Endothelial cell of umbilical vein (primary cell): Measurements from ENCODE around the gene NF2. TPM values are rescaled to one million over a fixed set of nuclear protein-coding genes. Genes with fewer than 3 reads are reported as not detected.

ENCODE experiments used
- BruUV-seq: library from RNA; stranded (reverse); fragments of 400-500 nt; replicated peaks from 2 replicates; lab custom pipeline; 2021; lab: Mats Ljungman, UMichigan
- CTCF ChIA-PET: fragments of 300-600, 350-600 bp; sonication (Branson Sonifier 250); formaldehyde crosslinking; loops from one replicate; lab custom pipeline; 2021; ENCODE audit warnings: antibody characterized with exemption, inconsistent platforms; lab: Charles Lee
- POLR2A ChIA-PET: fragments of 300-600, 350-600 bp; sonication (Branson Sonifier 250); formaldehyde crosslinking; loops from one replicate; lab custom pipeline; 2021; ENCODE audit warnings: antibody characterized with exemption, inconsistent platforms; lab: Charles Lee
- DNase-seq: peaks from one replicate; pipeline ENCODE4 v3.0.0-alpha.2; 2011; ENCODE audit warnings: low read depth, low spot score
- FAIRE-seq: peaks from 2 replicates; lab custom pipeline; 2011; peaks lifted over from hg19 to GRCh38; lab: Jason Lieb, UNC
- H2AFZ ChIP-seq: 2 replicates; pipeline ENCODE4 v1.6.0; 2012; ENCODE audit warnings: low read depth, low read length, control low read depth, inconsistent platforms
- H3K27ac ChIP-seq: 2 replicates; pipeline ENCODE4 v1.5.1; 2011; ENCODE audit warnings: low read depth, mild to moderate bottlenecking, control low read depth, low read length, moderate library complexity; ENCODE audit not compliant: insufficient read depth
- H3K27me3 ChIP-seq, 2 experiments: 2 replicates each; pipeline versions ENCODE4 v1.6.0 to v1.6.1; 2011; ENCODE audit warnings: low read length in 2 of 2, mixed read lengths in 1 of 2; ENCODE audit not compliant: control insufficient read depth in 2 of 2, insufficient read depth in 2 of 2
- H3K36me3 ChIP-seq, 2 experiments: 2 replicates in 1 of 2; 3 replicates in 1 of 2; pipeline ENCODE4 v1.5.1; 2011; ENCODE audit warnings: low read length in 2 of 2, mild to moderate bottlenecking in 1 of 2, moderate library complexity in 1 of 2; ENCODE audit not compliant: control insufficient read depth in 2 of 2, insufficient read depth in 2 of 2; ENCODE audit errors: extremely low read depth in 1 of 2
- H3K4me1 ChIP-seq: 3 replicates; pipeline ENCODE4 v1.5.1; 2011; ENCODE audit warnings: mild to moderate bottlenecking, low read length; ENCODE audit not compliant: control insufficient read depth, insufficient read depth; ENCODE audit errors: extremely low read depth
- H3K4me2 ChIP-seq: 2 replicates; pipeline ENCODE4 v1.6.1; 2011; ENCODE audit warnings: low read length, control low read depth, mixed read lengths; ENCODE audit not compliant: insufficient read depth
- H3K4me3 ChIP-seq, 3 experiments: fragments of 200-600 bp in 1 of 3; sonication (generic), shearing (Covaris generic) in 1 of 3; replicated peaks in 1 of 3; 2 replicates each; pipeline ENCODE4 v1.5.1; 2011 to 2016; ENCODE audit warnings: control low read depth in 3 of 3, low read length in 3 of 3, mild to moderate bottlenecking in 2 of 3, inconsistent platforms in 1 of 3, low read depth in 1 of 3, moderate library complexity in 1 of 3; ENCODE audit not compliant: insufficient read depth in 1 of 3
- H3K79me2 ChIP-seq: 2 replicates; pipeline ENCODE4 v1.6.0; 2012; ENCODE audit warnings: low read length, inconsistent platforms; ENCODE audit not compliant: control insufficient read depth, insufficient read depth
- H3K9ac ChIP-seq: replicated peaks from 2 replicates; pipeline ENCODE3; 2011; ENCODE audit warnings: low read length, control low read depth; ENCODE audit not compliant: insufficient read depth; ENCODE audit errors: extremely low read depth
- H3K9me1 ChIP-seq: replicated peaks from 3 replicates; pipeline ENCODE4 v1.6.0; 2011; ENCODE audit warnings: mild to moderate bottlenecking, low read length; ENCODE audit not compliant: control insufficient read depth, insufficient read depth; ENCODE audit errors: extremely low read depth
- H3K9me3 ChIP-seq: replicated peaks from 2 replicates; pipeline ENCODE4 v1.5.1; 2012; ENCODE audit warnings: low read length, inconsistent platforms; ENCODE audit not compliant: control insufficient read depth, insufficient read depth
- H4K20me1 ChIP-seq: replicated peaks from 2 replicates; pipeline ENCODE3; 2011; ENCODE audit warnings: mild to moderate bottlenecking, low read length; ENCODE audit not compliant: control insufficient read depth, insufficient read depth; ENCODE audit errors: extremely low read depth
- CTCF ChIP-seq, 2 donors: IDR thresholded peaks; 1 replicate in 1 of 2; 2 replicates in 1 of 2; pipeline ENCODE4 v1.5.1; 2011; ENCODE audit warnings: low read length in 2 of 2, mild to moderate bottlenecking in 2 of 2, moderate library complexity in 2 of 2, control low read depth in 1 of 2, inconsistent platforms in 1 of 2, low read depth in 1 of 2; ENCODE audit not compliant: insufficient read depth in 1 of 2; ENCODE audit errors: extremely low read depth in 1 of 2
- EZH2 ChIP-seq: IDR thresholded peaks from 2 replicates; pipeline ENCODE4 v1.6.1; 2012; ENCODE audit warnings: borderline replicate concordance, low read depth, mild to moderate bottlenecking, moderate library complexity, low read length, inconsistent platforms; ENCODE audit not compliant: severe bottlenecking
- FOS ChIP-seq: IDR thresholded peaks from 2 replicates; pipeline ENCODE4 v1.6.1; 2011; ENCODE audit warnings: mild to moderate bottlenecking, low read length, moderate library complexity, borderline replicate concordance; ENCODE audit not compliant: insufficient read depth
- GATA2 ChIP-seq: IDR thresholded peaks from 2 replicates; pipeline ENCODE4 v1.7.0; 2011; ENCODE audit warnings: low read depth, mild to moderate bottlenecking, moderate library complexity, mixed read lengths, low read length; ENCODE audit not compliant: insufficient read length, insufficient read depth
- JUN ChIP-seq: IDR thresholded peaks from 2 replicates; pipeline ENCODE4 v1.6.1; 2011; ENCODE audit warnings: borderline replicate concordance, low read depth; ENCODE audit not compliant: insufficient read length, insufficient read depth
- MAX ChIP-seq: IDR thresholded peaks from 2 replicates; pipeline ENCODE4 v1.6.1; 2011; ENCODE audit not compliant: insufficient read depth, insufficient read length
- MYC ChIP-seq: IDR thresholded peaks from one replicate; pipeline ENCODE4 v1.6.1; 2011; ENCODE audit warnings: mild to moderate bottlenecking, low read depth, low read length
- POLR2A ChIP-seq: IDR thresholded peaks from 2 replicates; pipeline ENCODE4 v1.6.1; 2012; ENCODE audit warnings: low read depth, mild to moderate bottlenecking, control low read depth, low read length
- POLR2AphosphoS5 ChIP-seq: IDR thresholded peaks from 2 replicates; pipeline ENCODE4 v1.6.1; 2012; ENCODE audit warnings: low read depth, mild to moderate bottlenecking, control low read depth, low read length, moderate library complexity; ENCODE audit not compliant: insufficient read depth
- dilution Hi-C: fragments of 300-500 bp; cut with MboI; formaldehyde crosslinking; loops from one replicate; pipeline ENCODE4 v1.15.0; 2019; ENCODE audit warnings: low sequenced_read_pairs; ENCODE audit not compliant: extremely low pct_ligation_motif_present
- intact Hi-C: fragments of 100-400 bp; cut with micrococcal nuclease; formaldehyde crosslinking; loops from one replicate; pipeline ENCODE4 v1.10.0; 2022
- polyA plus RNA-seq, 4 experiments: library from polyadenylated mRNA; depleted of rRNA in 3 of 4; stranded (reverse) in 3 of 4; unstranded in 1 of 4; fragments of >200 nt; gene quantifications; 2 replicates each; pipeline versions ENCODE4 v1.2.1 to v1.2.3, GENCODE V29; 2011 to 2012; ENCODE audit warnings: missing spikeins in 1 of 4
- total RNA-seq: library from RNA; stranded (reverse); gene quantifications from 2 replicates; pipeline ENCODE4 v1.2.3, GENCODE V29; 2021

Gene NF2
- total and polyA plus RNA-seq, 2 donors (not counting 3 experiments of a cell fraction or from before 2014, with no cell fraction given), result 27.8 to 115 TPM

DNA sequence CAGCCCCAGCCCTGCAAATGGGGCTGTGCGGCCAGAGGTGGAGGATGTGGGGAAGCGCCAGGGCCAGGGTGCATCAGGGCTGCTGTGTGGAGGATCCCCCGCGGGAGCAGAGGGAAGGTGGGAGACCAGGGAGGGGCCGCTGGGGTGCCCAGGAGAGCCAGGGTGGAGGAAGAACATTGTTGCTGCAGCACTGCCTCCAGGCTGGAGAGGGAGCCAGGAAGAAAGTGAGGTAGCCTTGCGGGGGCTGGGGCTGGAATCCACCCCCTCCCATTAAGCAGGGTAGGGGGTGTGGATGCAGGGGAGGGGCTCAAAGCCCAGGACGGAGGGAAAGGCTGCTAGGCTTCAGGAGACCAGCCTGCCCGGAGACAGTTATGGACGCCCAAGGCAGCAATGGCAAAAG is 131.4 kb downstream of the NF2 start:
- Histone ChIP-seq H3K27ac (no peak overlapping the region), H3K4me3 (no peak overlapping the region), H3K27me3 (no peaks in the 10 kb centered on the region), H3K79me2 (no peaks in the 10 kb centered on the region), H3K9me1 (no peaks in the 10 kb centered on the region), H3K9ac (no peak overlapping the region), H3K4me2 (no peak overlapping the region), H2AFZ (no peak overlapping the region), H3K9me3 (no peaks in the 10 kb centered on the region), H3K36me3 (peaks cover 0 to under 1% of the 10 kb centered on the region in 2 experiments), H3K4me1 (no peaks in the 10 kb centered on the region), H4K20me1 (no peaks in the 10 kb centered on the region)
- POLR2A ChIA-PET, result no interaction called here
- no TSS peak for BruUV-seq
- FAIRE-seq (no peak), DNase-seq (no peak)
- CTCF ChIA-PET, result no interaction called here
- dilution Hi-C loops (no loop called here), intact Hi-C loops (no loop called here)
- TF ChIP-seq GATA2, result no peak
- TF ChIP-seq POLR2AphosphoS5, result no peak
- no peak for TF ChIP-seq MYC
- no peak for TF ChIP-seq CTCF (IDR thresholded peaks at IDR 0.05; ENCODE audit: extremely low read depth in 1 of 2, insufficient read depth in 1 of 2, low read depth in 1 of 2, low read length in 2 of 2)
- no peak for TF ChIP-seq POLR2A
- no peak for TF ChIP-seq FOS
- no peak for TF ChIP-seq MAX
- no peak for TF ChIP-seq EZH2
- TF ChIP-seq JUN, result no peak
